DLD1 (cell line): Measurements from ENCODE around the gene KCNG4.

Source experiments
- in situ Hi-C: cut with HindIII; loops from 2 replicates; pipeline ENCODE4 v1.10.0; 2017; ENCODE audit warnings: low sequenced_read_pairs

The KCNG4 gene

GRCh38 chr16:84239909-84240308, at the start of gene KCNG4:
TSS of gene KCNG4 (minus strand) at chr16:84240012. CDS start at chr16:84237485, 2,527 bp downstream.
- in situ Hi-C loops: no loop called here

DNA sequence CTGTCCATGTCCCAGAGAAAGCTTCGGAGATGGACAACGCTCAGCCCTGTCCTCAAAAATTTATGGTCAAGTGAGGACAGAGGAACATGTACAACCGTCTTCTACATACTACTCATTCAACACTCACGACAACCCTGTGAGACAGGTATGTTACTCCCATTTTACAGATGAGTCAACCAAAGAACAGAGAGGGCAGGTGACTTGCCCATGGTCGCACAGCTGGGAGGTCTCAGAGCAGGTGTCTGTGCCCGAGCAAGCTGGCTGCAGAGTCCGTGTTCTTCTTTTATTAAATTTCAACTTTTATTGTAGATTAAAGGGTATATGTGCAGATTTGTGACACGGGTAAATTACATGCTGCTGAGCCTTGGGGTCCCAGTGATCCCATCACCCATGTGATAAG, 49.1 kb upstream of the KCNG4 start:
- in situ Hi-C loops: no loop called here

GRCh38 chr16:84286578-84287240, 46.9 kb upstream of the KCNG4 start:
- in situ Hi-C loops: no loop called here

DNA sequence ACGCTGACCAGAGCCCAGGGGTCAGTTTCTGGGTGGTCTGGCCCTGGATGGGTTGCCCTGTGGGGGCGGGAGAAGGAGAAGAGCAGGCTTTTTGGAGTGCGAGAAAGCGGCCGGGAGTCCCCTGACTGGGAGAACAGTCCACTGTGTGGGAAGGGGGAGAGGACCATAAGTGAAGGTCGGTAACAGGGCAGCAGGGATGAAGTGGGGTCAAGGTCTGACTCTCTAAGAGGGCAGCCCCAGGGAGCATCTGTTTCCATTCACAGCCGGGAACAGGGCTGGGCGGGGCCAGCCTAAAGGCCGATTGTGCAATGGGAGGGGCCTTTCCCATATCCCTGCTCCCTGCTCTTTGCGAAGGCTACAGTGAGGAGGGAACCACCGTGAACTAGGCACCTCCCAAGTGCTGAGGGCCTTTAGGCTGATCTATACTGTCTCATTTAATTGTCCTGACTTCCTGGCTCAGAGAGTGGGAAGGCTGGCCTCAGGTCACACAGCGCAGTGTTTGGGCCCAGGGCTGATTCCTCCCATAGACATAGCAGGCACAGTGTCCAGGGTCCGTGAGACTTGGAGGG, 44.4 kb upstream of the KCNG4 start:
- in situ Hi-C loops: no loop called here

DNA sequence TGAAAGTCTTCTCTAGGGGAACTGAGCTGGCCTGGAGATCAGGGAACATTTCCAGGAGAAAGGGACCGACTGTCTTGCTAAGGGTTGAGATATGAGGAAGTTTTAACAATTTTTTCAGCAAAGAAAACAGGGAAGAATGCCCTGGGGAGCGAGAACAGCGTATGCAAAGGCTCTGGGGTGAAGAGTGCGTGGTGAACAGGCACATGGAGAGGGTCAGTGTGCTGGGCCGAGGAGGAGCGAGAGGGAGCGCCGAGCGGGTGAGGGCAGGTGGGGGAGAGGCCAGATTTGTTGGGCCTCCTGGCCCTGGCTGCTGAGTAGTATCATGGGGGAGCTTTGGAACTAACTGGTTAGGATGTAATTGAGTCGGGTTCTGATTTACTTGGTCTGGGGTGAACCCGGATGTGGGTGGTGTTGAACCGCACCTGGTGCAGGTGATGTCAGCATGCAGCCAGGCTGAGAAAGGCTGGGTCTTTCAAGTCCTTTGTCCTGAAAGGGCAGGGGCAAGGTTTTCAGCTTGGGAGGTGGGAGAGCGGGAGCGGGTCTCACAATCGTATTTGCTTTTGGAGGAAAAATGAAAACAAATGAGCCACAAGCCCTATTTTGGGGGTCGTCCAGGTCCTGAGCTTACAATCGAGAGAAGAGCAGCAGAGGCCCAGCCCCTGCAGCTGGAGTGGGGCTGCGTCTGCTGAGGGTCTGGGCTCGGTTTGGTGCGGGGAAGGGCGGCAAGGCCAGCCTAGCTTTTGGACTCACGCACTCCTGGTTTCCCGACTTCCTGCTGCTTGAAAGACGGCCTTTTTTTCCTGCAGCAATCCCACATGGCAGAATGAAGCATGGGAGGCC, 43.7 kb upstream of the KCNG4 start:
- in situ Hi-C loops: no loop called here

- in situ Hi-C loops: no loop called here
Measured at GRCh38 chr16:84282533-84282932, 42.7 kb upstream of the KCNG4 start.

- in situ Hi-C loops: no loop called here
Measured at GRCh38 chr16:84281074-84281473, 41.3 kb upstream of the KCNG4 start.

DNA sequence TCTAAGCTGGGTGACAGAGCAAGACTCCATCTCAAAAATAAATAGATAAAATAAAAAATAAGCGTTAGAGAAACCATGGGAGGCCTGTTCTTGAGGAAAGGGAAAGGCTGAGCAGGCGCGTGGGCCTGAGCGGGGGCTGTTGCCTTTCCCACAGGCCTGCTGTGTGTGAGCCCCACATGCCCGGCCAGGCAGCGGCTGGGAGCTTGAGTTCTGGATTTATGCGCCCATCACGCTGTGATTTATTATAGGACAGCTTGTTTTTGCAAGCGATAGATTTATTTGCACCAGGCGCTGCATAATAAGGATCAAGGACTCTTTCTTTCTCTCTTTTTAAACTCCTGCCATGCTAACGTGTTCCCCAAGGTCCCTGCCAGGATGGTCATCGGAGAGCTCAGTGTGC, 40.1 kb upstream of the KCNG4 start:
- in situ Hi-C loops: no loop called here

DNA sequence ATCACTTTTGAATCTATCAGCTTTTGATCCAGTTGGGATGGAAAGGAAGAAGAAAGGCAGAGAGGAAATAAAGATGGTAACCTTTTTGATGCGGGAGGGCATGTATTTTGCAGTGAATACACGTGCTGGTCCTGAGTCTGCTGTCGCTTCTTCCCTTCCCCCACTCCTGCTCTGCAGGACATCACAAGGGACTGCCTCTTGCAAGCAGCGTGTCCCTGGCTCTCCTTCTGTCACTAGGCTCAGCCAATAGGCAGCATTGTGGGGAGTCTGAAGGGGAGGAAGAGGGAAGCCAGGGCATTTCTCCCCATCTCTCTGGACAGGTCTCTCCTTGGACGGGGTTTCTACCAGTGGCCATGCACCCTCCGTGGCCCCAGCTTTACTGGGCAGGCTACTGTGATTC, 39.2 kb upstream of the KCNG4 start:
- in situ Hi-C loops: no loop called here

GRCh38 chr16:84278333-84278732, 38.5 kb upstream of the KCNG4 start:
- in situ Hi-C loops: no loop called here

DNA sequence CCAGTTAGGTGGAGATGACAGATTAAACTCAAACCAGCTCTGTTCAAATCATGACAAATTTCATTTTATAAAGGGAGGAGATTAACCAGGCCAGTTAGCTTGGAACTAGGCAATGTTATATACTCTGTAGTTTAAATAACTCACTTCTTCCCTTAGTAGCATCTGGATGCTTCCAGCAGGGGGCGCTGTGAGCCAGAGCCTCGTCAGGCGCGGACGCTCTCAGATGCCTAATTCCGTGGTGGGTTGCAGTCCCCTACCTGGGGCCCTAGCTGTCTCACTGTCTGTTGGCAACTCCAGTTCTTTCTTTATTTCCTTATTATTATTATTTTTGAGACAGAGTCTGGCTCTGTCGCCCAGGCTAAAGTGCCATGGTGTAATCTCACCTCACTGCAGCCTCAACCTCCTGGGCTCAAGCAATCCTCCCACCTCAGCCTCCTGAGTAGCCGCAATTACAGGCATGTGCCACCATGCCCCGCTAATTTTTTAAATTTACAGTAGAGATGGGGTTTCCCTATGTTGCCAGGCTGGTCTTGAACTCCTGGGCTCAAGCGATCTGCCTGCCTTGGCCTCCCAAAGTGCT, 37.5 kb upstream of the KCNG4 start:
- in situ Hi-C loops: no loop called here

- in situ Hi-C loops: no loop called here
Measured at GRCh38 chr16:84275585-84276151, 35.9 kb upstream of the KCNG4 start.

GRCh38 chr16:84274515-84274914, 34.7 kb upstream of the KCNG4 start:
- in situ Hi-C loops: no loop called here

- in situ Hi-C loops: no loop called here
Measured at GRCh38 chr16:84272740-84273320, 33.0 kb upstream of the KCNG4 start.

DNA sequence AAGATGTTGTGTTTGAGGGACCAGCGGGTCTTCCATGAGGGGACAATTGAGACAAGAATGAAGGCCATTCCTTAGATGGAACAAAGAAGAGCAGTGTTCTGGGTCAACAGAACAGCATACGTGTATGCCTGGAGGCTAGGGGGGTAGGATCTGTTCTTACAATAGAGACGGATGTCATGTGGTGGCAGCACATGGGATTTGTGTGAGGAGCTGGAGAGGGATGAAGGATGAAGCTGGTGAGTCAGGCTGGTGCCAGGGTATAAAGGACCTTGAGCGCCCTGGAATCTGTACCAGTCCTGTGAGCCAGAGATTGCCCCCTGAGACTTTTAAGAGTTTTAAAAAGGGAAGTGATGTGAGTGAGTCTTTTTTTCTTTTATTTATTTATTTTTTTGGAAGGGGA, 32.1 kb upstream of the KCNG4 start:
- in situ Hi-C loops: no loop called here

- in situ Hi-C loops: no loop called here
Measured at GRCh38 chr16:84271037-84271436, 31.2 kb upstream of the KCNG4 start.

DNA sequence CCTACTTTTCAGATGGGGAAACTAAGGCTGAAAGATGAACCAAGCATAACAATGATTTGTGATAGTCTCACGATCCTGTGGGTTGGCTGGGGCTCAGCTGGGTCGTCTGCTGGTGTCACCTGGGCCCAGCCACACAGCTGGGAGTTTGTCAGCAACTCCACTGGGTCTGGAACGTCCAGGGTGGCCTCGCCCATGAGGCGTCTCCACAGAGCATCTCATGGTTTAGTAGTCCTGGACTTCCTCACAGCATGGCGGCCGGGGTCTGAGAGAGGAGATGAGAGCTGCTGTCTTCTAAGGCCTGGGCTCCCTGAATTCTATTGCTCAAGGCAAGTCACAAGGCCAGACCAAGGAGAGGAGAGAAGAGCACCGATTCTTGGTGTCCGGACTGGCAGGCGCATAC, 30.7 kb upstream of the KCNG4 start:
- in situ Hi-C loops: no loop called here

DNA sequence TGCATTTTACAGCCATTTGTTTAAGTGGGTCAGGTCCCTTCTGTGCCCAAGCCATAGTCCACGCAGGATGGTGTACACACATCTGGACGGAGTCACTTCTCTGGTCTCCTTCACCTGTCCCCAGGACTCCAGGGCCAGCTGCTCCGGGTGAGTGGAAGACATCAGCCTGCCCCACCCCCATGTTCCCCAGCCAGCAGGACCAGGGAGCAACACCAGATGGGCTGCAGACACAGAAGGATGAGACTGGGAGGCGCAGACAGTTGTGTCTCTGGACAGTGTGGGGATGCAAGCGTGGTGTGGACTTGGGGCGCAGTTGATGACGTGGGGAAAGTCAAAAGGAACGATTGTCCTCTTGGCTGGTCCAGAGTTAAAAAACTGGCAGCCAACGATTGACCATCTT, 30.3 kb upstream of the KCNG4 start:
- in situ Hi-C loops: no loop called here

DNA sequence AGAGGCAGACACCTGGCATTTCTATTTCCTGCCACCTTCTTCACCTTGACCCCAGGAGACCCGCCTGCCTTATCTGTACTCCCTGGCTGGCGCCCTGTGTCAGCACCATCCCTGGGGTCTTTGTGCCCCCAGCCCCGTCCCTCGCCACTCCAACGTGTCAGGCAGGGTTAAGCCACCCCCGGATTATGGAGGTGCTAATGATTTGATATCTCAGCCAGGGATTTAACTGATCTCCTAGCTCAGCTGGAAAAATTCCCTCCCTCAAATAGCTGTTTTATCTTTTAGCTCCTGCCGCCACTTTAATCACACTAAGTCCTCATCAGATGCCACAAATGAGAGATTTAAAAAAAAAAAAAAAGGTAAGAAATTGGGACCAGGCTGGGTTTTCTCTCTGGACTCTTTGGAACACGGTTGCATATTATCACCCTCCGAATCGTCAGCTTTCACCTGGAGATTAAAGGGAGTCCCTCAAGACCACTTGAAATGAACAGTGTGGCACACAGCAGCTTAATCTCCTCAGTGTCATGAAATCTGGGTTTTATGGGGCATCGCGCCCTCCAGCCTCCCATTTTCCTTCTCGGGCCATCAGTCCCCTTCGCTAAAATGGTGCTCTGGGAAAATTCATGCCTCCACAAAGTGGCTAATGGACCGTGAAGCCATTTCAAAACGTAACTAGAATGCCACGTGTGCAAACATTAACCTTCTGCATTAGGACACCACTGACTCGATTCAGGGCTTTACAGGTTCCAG, 28.7 kb upstream of the KCNG4 start:
- in situ Hi-C loops: loop anchor here (10.0 kb wide), 1 partner anchor 196 kb away; no protein-coding TSS in a partner anchor

DNA sequence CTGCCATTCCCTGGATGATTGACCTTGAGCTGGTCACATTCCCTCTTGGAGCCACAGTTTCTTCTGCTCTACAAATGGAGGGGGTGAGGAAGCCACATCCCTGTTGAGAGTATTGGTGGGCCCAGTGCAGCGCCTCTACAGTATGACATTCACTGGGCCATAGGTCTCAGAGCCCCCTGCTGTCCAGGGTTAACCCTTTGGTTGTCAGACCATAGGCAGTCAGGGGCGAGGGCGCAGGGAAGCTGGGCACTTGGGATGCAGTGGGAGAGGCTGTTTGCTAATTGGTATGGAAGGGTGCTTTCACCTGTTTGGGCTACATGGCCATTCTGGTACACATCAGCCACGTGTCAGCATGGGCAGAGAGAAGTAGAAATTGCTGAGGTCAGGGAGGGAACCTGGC, 27.6 kb upstream of the KCNG4 start:
- in situ Hi-C loops: loop anchor here (10.0 kb wide), 1 partner anchor 197 kb away; no protein-coding TSS in a partner anchor
